Natural killer cell (primary cell): ENCODE measurements around the gene ICOSLG. TPM values are rescaled to one million over a fixed set of nuclear protein-coding genes. Genes with fewer than 3 reads are reported as not detected.
"Not testable (repeated sequence)": the region's sequence is repeated elsewhere in the genome, so short reads cannot be mapped to it uniquely, and the experiment has no call there.

ENCODE experiments used
- ATAC-seq, 3 donors: fragments of 150-1000 bp in 2 of 3; fragments of 200-7000 bp in 1 of 3; cut with Tn5 transposase; 1 replicate in 1 of 3; 2 replicates in 2 of 3; pipeline ENCODE4 v1.10.0; 2021; ENCODE audit warnings: mild to moderate bottlenecking in 2 of 3, moderate library complexity in 2 of 3
- DNase-seq, 2 donors: peaks; one replicate each; pipeline versions ENCODE4 v3.0.0 to v3.0.0-alpha.2; 2013 to 2021; ENCODE audit warnings: mixed read lengths in 1 of 2
- H3K27ac ChIP-seq: one replicate; pipeline ENCODE4 v1.5.1; 2013; ENCODE audit warnings: mild to moderate bottlenecking, low read length
- H3K27me3 ChIP-seq: one replicate; pipeline ENCODE4 v1.6.1; 2013; ENCODE audit warnings: low read length; ENCODE audit not compliant: control insufficient read depth, insufficient read depth
- H3K36me3 ChIP-seq: one replicate; pipeline ENCODE4 v1.6.1; 2013; ENCODE audit warnings: low read length; ENCODE audit not compliant: control insufficient read depth, insufficient read depth
- H3K4me1 ChIP-seq: one replicate; pipeline ENCODE4 v1.6.1; 2013; ENCODE audit warnings: low read length; ENCODE audit not compliant: control insufficient read depth, insufficient read depth
- H3K4me3 ChIP-seq: one replicate; pipeline ENCODE4 v1.5.1; 2013; ENCODE audit warnings: low read length
- H3K9me3 ChIP-seq: one replicate; pipeline ENCODE4 v1.6.1; 2013; ENCODE audit warnings: low read length; ENCODE audit not compliant: control insufficient read depth, insufficient read depth
- H3K27ac Mint-ChIP-seq, 2 donors: one replicate each; pipeline ENCODE4 v1.8.0; 2022; ENCODE audit warnings: mild to moderate bottlenecking in 2 of 2, mixed read lengths in 2 of 2, moderate library complexity in 1 of 2
- H3K27me3 Mint-ChIP-seq, 2 donors: one replicate each; pipeline ENCODE4 v1.8.0; 2022; ENCODE audit warnings: low read depth in 2 of 2, mixed read lengths in 2 of 2
- H3K36me3 Mint-ChIP-seq: one replicate; pipeline ENCODE4 v1.8.0; 2022; ENCODE audit warnings: mixed read lengths
- H3K4me1 Mint-ChIP-seq, 2 donors: one replicate each; pipeline ENCODE4 v1.8.0; 2022; ENCODE audit warnings: mixed read lengths in 2 of 2
- H3K4me3 Mint-ChIP-seq: one replicate; pipeline ENCODE4 v1.8.0; 2022; ENCODE audit warnings: mild to moderate bottlenecking, moderate library complexity, mixed read lengths
- H3K9me3 Mint-ChIP-seq, 2 donors: one replicate each; pipeline ENCODE4 v1.8.0; 2022; ENCODE audit warnings: mixed read lengths in 2 of 2
- WGBS: methylation state at CpG from one replicate; pipeline ENCODE4 v1.1.7; 2013; ENCODE audit warnings: missing lambda C conversion rate; ENCODE audit not compliant: insufficient coverage; 5-methylcytosine and 5-hydroxymethylcytosine counted together
- intact Hi-C: fragments of 100-400 bp; cut with micrococcal nuclease; formaldehyde crosslinking; loops from one replicate; pipeline ENCODE4 v1.14.2; 2022
- total RNA-seq, 4 donors: library from RNA; stranded (reverse); fragments of 120-200 nt in 1 of 4; gene quantifications; one replicate each; pipeline versions ENCODE4 v1.2.3 to v1.2.4, GENCODE V29; 2013 to 2022

Gene ICOSLG
- total RNA-seq, 3 donors from 2014 or later (not counting 1 experiment from before 2014, with no cell fraction given), result 1.7 to 4.5 (median 2.9) TPM

DNA sequence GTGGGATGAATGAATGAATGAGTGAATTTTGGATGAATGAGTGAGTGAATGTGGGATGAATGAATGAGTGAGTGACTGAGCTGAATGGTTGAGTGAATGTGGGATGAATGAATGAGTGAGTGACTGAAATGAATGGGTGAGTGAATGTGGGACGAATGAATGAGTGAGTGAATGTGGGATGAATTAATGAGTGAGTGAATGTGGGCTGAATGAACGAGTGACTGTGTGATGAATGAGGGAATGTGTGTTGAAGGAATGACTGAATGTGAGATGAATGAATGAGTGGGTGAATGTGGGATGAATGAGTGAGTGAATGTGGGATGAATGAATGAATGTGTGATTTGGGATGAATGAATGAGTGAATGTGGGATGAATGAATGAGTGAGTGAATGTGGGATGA is 28.8 kb downstream of the ICOSLG start:
- H3K27ac Mint-ChIP-seq, intact Hi-C loops, H3K27me3 Mint-ChIP-seq, H3K9me3 Mint-ChIP-seq, H3K4me1 ChIP-seq, DNase-seq, H3K36me3 ChIP-seq, H3K27me3 ChIP-seq, H3K4me1 Mint-ChIP-seq, H3K4me3 Mint-ChIP-seq, H3K4me3 ChIP-seq, ATAC-seq, H3K27ac ChIP-seq, H3K9me3 ChIP-seq, H3K36me3 Mint-ChIP-seq: not testable (repeated sequence)
- 88% methylated on average over 2 of the region's 2 CpGs for WGBS

DNA sequence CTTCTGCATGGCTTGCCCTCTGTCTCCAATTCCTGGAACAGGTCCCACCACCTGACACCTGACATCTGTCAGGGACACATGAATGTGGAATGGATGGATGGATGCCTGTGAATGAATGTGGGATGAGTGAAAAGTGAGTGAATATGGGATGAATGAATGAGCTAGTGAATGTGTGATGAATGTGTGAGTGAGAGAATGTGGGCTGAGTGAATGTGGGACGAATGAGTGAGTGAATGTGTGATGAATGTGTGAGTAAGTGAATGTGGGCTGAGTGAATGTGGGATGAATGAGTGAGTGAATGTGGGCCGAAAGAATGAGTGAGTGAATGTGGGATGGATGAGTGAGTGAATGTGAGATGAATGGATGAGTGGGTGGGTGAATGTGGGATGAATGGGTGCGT is 29.2 kb downstream of the ICOSLG start:
- H3K27ac ChIP-seq, H3K36me3 ChIP-seq, ATAC-seq, intact Hi-C loops, H3K4me1 Mint-ChIP-seq, H3K4me1 ChIP-seq, H3K27ac Mint-ChIP-seq, H3K4me3 Mint-ChIP-seq, H3K27me3 Mint-ChIP-seq, H3K36me3 Mint-ChIP-seq, H3K9me3 ChIP-seq, H3K4me3 ChIP-seq, H3K9me3 Mint-ChIP-seq, H3K27me3 ChIP-seq, DNase-seq: not testable (repeated sequence)
- WGBS, result 88% methylated on average over 1 of the region's 3 CpGs

DNA sequence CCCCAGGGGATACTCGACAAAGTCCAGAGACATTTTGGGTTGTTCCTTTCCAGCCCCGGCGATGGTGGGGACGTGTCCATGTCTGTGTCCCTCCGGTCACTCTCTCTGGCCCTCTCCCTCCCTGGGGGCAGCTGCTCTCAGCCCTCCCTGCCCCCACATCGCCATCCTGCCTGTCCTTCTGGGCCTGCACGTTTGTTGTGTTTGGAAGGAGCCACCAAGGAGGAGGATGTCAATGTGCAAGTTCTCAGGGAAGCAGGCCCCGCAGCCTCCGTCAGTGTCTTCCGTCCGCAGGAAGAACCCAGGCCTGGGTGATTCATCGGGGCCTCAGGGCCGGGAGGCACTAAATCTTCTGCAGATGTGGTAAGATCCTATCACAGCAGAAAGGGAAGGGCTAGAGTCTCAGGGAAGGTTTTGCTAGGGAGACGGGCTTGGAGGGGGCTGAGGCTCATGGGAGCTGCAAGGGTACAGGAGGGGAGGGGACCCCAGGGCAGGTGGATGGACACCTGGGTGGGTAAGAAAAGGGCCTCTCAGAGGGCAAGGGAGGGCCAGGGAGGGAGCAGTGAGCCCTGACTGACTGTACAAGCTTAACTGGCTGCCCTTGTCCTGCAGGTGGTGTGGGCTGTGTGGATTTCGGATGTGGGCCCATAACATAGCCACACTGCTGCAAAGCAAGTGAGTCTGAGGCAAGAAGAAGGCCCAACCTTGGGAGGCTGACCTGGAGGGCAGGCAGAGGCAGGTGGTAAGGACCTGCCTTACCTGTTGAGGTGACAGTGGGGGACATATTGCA is 32.7 kb downstream of the ICOSLG start:
- H3K4me1 ChIP-seq, ATAC-seq, H3K9me3 ChIP-seq, H3K4me3 Mint-ChIP-seq, H3K4me3 ChIP-seq, H3K9me3 Mint-ChIP-seq, H3K36me3 Mint-ChIP-seq, DNase-seq, H3K36me3 ChIP-seq, H3K27ac ChIP-seq, intact Hi-C loops, H3K4me1 Mint-ChIP-seq, H3K27me3 ChIP-seq, H3K27ac Mint-ChIP-seq, H3K27me3 Mint-ChIP-seq: not testable (repeated sequence)
- WGBS, result no CpG with 5 or more reads among the region's 15 CpGs

DNA sequence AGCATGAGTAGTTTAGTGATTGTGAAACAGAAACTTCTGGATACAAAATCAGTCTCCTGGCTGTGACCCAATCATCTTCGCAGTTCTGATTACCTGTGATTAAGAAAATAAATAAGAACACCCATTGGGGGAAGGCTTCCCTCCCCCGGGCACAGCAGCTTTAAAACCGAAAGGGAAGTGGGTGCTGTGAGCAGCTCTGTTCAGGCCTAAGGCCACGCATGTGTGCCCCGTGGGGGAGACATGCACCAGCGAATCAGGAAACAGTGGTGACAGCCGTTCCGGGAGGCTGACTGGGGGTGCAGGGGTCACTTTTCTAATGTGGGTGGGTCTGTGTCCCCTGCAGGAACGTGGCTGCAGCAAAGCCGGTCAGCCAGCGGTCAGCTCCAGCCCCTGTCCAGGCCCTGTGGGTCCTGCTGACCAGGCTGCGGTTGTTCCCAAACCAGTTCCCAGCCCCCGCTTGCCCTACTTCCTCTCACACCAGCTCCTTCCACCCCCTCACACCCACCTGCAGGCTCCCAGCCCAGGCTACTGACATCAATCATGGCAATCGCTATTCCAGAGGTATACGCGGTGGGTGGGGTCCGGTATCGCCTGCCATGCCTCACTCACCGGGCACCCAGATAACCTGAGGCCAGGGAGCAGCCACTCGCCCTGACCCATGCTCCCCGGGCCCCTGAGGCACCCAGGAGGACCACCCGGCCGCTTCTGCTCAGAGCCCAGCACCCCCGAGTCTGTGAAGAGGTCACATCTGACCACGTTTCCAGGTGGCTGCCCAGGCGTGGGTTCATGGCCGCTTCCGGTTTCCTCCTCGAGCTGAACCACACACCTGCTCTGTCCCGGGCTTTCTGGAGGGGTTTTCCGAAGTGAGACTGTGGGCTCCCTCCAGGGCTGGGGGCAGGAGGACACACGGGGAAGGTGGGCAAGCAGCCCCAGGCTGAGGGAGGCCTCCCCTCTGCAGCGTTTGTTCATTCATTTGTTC is 33.8 kb downstream of the ICOSLG start:
- H3K27me3 Mint-ChIP-seq, H3K4me1 Mint-ChIP-seq, intact Hi-C loops, H3K36me3 Mint-ChIP-seq, H3K27ac ChIP-seq, DNase-seq, H3K9me3 ChIP-seq, H3K4me3 ChIP-seq, H3K36me3 ChIP-seq, H3K4me1 ChIP-seq, H3K9me3 Mint-ChIP-seq, H3K27ac Mint-ChIP-seq, H3K4me3 Mint-ChIP-seq, H3K27me3 ChIP-seq: not testable (repeated sequence)
- ATAC-seq, result peak; percentile 82 to 92 (median 89)
- no CpG with 5 or more reads among the region's 33 CpGs for WGBS

DNA sequence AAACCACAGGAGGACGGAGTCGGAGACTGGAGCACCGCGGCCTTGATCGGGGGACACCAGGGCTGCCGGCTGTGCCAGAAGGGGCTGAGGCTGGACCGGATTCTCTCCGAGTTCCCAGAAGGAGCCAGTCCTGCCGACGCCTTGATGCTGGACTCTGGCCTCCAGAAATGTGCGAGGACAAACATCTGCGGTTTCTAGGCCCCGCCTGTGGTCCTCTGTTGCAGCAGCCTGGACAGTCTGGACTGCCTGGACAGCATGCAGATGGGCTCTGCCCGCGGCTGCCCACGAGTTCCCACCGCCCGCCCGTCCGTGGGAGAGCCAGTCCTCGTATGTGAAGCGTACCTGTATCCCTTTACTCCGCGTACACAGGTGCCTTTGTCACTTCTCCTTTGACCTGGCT is 34.6 kb downstream of the ICOSLG start:
- intact Hi-C loops, ATAC-seq, H3K27me3 Mint-ChIP-seq, H3K4me3 ChIP-seq, H3K4me3 Mint-ChIP-seq, H3K27me3 ChIP-seq, H3K9me3 Mint-ChIP-seq, H3K36me3 Mint-ChIP-seq, H3K4me1 ChIP-seq, H3K9me3 ChIP-seq, H3K4me1 Mint-ChIP-seq, H3K36me3 ChIP-seq, H3K27ac Mint-ChIP-seq, H3K27ac ChIP-seq, DNase-seq: not testable (repeated sequence)
- no CpG with 5 or more reads among the region's 24 CpGs for WGBS

DNA sequence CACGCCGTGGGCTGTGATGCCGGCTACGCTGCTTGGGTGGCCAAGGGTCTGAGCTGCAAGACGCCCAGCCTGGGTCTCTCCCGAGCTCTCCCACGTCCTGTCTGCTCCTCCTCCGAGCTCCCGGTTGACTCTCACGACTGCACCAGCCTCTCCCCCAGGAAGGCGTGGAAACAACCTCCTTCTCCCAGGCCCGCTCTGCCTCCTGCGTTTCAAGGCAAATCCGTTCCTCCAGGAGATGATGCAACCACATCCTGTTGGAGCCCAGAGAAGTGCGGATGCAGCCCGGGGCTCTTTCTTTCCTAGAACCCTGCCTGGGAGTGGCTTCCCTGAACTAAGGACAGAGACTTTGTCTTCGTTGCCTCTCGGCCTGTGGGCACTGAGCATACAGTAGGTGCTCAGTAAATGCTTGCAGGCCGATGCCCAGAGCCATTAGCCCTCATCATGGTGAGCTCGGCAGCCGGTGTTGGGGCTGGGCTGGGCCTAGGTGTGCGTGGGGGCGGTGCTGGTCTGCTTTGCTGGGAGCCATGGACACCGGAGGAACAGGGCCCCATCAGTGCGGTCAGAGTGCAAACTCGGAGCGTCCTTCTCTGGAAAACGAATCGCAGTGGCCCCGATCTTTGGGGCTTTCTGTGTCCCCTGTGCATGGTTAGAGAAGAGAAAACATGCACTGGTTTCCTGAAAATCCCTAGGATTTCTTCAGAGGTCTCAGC is 38.0 kb downstream of the ICOSLG start:
- H3K27ac Mint-ChIP-seq, H3K27me3 ChIP-seq, intact Hi-C loops, H3K4me1 Mint-ChIP-seq, H3K4me1 ChIP-seq, H3K9me3 ChIP-seq, DNase-seq, H3K36me3 ChIP-seq, ATAC-seq, H3K27me3 Mint-ChIP-seq, H3K4me3 ChIP-seq, H3K36me3 Mint-ChIP-seq, H3K9me3 Mint-ChIP-seq, H3K27ac ChIP-seq, H3K4me3 Mint-ChIP-seq: not testable (repeated sequence)
- no CpG with 5 or more reads among the region's 30 CpGs for WGBS

DNA sequence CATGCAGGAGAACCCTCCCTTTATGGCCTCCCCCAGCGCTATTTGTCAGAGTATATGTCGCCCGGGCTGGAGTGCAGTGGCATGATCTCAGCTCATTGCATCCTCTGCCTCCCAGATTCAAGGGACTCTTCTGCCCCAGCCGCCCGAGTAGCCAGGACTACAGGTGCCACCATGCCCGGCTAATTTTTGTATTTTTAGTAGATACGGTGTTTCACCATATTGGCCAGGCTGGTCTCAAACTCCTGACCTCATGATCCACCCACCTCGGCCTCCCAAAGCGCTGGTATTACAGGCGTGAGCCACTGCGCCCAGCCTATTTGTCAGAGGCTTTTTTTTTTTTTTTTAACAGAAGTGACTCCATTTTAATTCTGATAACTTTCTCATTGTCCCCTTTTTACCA is 40.7 kb downstream of the ICOSLG start:
- H3K27ac ChIP-seq, H3K36me3 ChIP-seq, H3K4me1 ChIP-seq, H3K27me3 ChIP-seq, H3K4me3 Mint-ChIP-seq, ATAC-seq, H3K9me3 Mint-ChIP-seq, H3K27ac Mint-ChIP-seq, H3K4me1 Mint-ChIP-seq, intact Hi-C loops, H3K36me3 Mint-ChIP-seq, H3K27me3 Mint-ChIP-seq, H3K9me3 ChIP-seq, DNase-seq, H3K4me3 ChIP-seq: not testable (repeated sequence)
- 92% methylated on average over 11 of the region's 11 CpGs for WGBS
